Measurements from ENCODE around the gene MB21D2.

DNA sequence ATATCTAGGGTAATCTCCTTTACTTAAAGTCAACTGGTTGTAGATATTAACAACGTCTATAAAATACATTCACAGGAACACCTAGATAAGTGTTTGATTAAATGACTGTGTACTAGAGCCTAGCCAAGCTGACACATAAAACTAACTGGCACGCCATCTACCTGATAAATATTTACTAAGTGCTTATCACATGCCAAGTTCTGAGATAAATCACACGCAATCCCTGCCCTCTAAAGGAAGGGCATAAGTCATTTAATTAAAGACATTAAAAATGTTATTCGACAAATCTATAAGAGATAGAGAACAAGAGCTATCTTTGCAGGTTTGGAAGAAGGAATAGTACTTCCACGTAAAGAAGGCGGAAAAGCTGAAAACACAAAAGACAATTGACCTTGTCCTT, 11.1 kb upstream of the MB21D2 start:
- TF ChIP-seq EZH2phosphoT487 (IDR thresholded peaks at IDR 0.05; ENCODE audit: borderline replicate concordance, low read depth, low read length) (no peak), CTCF (conservative IDR thresholded peaks at IDR 0.05; ENCODE audit: low read length) (no peak)

Data from OCI-LY7 (cell line).